HepG2 (cell line): ENCODE measurements around the gene EXOSC7. TPM values are rescaled to one million over a fixed set of nuclear protein-coding genes. Genes with fewer than 3 reads are reported as not detected.

ENCODE experiments used
- ATAC-seq: fragments of 200-7000 bp; cut with Tn5 transposase; 3 replicates; pipeline ENCODE4 v1.9.1; 2020; ENCODE audit warnings: mild to moderate bottlenecking, moderate library complexity
- BruUV-seq: library from RNA; stranded (reverse); fragments of 400-500 nt; replicated peaks from 2 replicates; lab custom pipeline; 2021; lab: Mats Ljungman, UMichigan
- CTCF ChIA-PET: fragments of 300-600 bp; formaldehyde crosslinking; extraction: SDS; loops from one replicate; lab custom pipeline; 2021; ENCODE audit warnings: low total read pairs, inconsistent platforms, low intra/inter-chr PET ratio; lab: Yijun Ruan, JAX
- POLR2A ChIA-PET: fragments of 350-600 bp; sonication (Branson Sonifier 250); formaldehyde crosslinking; loops from one replicate; lab custom pipeline; 2020; ENCODE audit warnings: antibody characterized with exemption, inconsistent platforms; lab: Yijun Ruan, JAX
- DNase-seq: peaks from one replicate; pipeline ENCODE4 v3.0.0-alpha.2; 2015; ENCODE audit warnings: low spot score
- FAIRE-seq: peaks from 3 replicates; lab custom pipeline; 2011; peaks lifted over from hg19 to GRCh38; lab: Jason Lieb, UNC
- H2AFZ ChIP-seq: one replicate; pipeline ENCODE4 v1.6.1; 2011; ENCODE audit warnings: low read length, inconsistent platforms
- H3K27ac ChIP-seq: fragments of 300-600 bp; 3 replicates; pipeline ENCODE4 v1.8.0; 2011; ENCODE audit warnings: mixed run types, mild to moderate bottlenecking, mixed read lengths, low read length, inconsistent platforms; ENCODE audit not compliant: insufficient read depth; ENCODE audit errors: extremely low read length
- H3K27me3 ChIP-seq, 2 experiments: fragments of 200-600 bp in 1 of 2; 2 replicates in 1 of 2; 3 replicates in 1 of 2; pipeline versions ENCODE4 v1.6.0 to v1.8.0; 2011; ENCODE audit warnings: low read length in 2 of 2, mild to moderate bottlenecking in 2 of 2, moderate library complexity in 2 of 2, inconsistent platforms in 1 of 2; ENCODE audit not compliant: insufficient read depth in 2 of 2, control insufficient read depth in 1 of 2
- H3K36me3 ChIP-seq, 2 experiments: fragments of 200-600 bp in 1 of 2; replicated peaks in 1 of 2; 2 replicates in 1 of 2; 3 replicates in 1 of 2; pipeline versions ENCODE4 v1.5.1 to v1.8.0; 2011; ENCODE audit warnings: low read length in 2 of 2, inconsistent platforms in 1 of 2; ENCODE audit not compliant: insufficient read depth in 2 of 2, control insufficient read depth in 1 of 2
- H3K4me1 ChIP-seq: 2 replicates; pipeline ENCODE4 v1.5.1; 2012; ENCODE audit warnings: low read length, inconsistent platforms; ENCODE audit not compliant: insufficient read depth
- H3K4me2 ChIP-seq: 2 replicates; pipeline ENCODE4 v1.6.0; 2011; ENCODE audit warnings: low read depth, low read length, inconsistent platforms
- H3K4me3 ChIP-seq, 3 experiments: fragments of 200-600 bp in 1 of 3; sonication (generic), shearing (Covaris generic) in 1 of 3; replicated peaks in 1 of 3; 2 replicates each; pipeline ENCODE4 v1.5.1; 2011 to 2016; ENCODE audit warnings: low read length in 3 of 3, inconsistent platforms in 2 of 3, low read depth in 2 of 3, mild to moderate bottlenecking in 2 of 3, control low read depth in 1 of 3, mixed read lengths in 1 of 3; ENCODE audit not compliant: insufficient read depth in 1 of 3
- H3K79me2 ChIP-seq: one replicate; pipeline ENCODE4 v1.6.1; 2011; ENCODE audit warnings: low read length, inconsistent platforms; ENCODE audit not compliant: insufficient read depth
- H3K9ac ChIP-seq: 2 replicates; pipeline ENCODE4 v1.6.0; 2011; ENCODE audit warnings: mild to moderate bottlenecking, low read depth, low read length, inconsistent platforms; ENCODE audit not compliant: insufficient read depth
- H3K9me3 ChIP-seq: 2 replicates; pipeline ENCODE4 v1.5.1; 2012; ENCODE audit warnings: mild to moderate bottlenecking, low read length
- H4K20me1 ChIP-seq: 2 replicates; pipeline ENCODE4 v1.6.0; 2011; ENCODE audit warnings: inconsistent platforms, mild to moderate bottlenecking, low read length, moderate library complexity; ENCODE audit not compliant: insufficient read depth
- GFI1 ChIP-seq: sonication (generic); formaldehyde crosslinking; IDR thresholded peaks from 2 replicates; pipeline ENCODE4 v1.5.0; 2020; ENCODE audit warnings: missing genetic modification reagents, mild to moderate bottlenecking, borderline replicate concordance
- PLRG1 ChIP-seq: fragments of 450-650 bp; conservative IDR thresholded peaks from 2 replicates; pipeline ENCODE4 v1.6.1; 2016
- SOX6 ChIP-seq, 2 experiments: fragments of 450-650 bp in 1 of 2; sonication (generic) in 1 of 2; formaldehyde crosslinking in 1 of 2; IDR thresholded peaks; 2 replicates each; pipeline versions ENCODE4 v1.4.0 to v1.6.1; 2017 to 2020; ENCODE audit warnings: antibody characterized with exemption in 1 of 2, mild to moderate bottlenecking in 1 of 2, missing genetic modification reagents in 1 of 2
- SRSF4 ChIP-seq: fragments of 200-400 bp; formaldehyde crosslinking; IDR thresholded peaks from one replicate; pipeline ENCODE4 v1.6.1; 2018; ENCODE audit warnings: mild to moderate bottlenecking, low read depth, low read length, moderate library complexity; ENCODE audit not compliant: poor library complexity, severe bottlenecking
- TARDBP ChIP-seq: sonication (generic); formaldehyde crosslinking; IDR thresholded peaks from 2 replicates; pipeline ENCODE4 v1.8.0; 2022; ENCODE audit warnings: mild to moderate bottlenecking, missing genetic modification reagents
- ZNF10 ChIP-seq: sonication (generic); formaldehyde crosslinking; IDR thresholded peaks from 2 replicates; pipeline ENCODE4 v1.4.0; 2020; ENCODE audit warnings: mild to moderate bottlenecking, low read depth, missing genetic modification reagents, borderline replicate concordance
- ZNF441 ChIP-seq: sonication (generic); formaldehyde crosslinking; IDR thresholded peaks from 2 replicates; pipeline ENCODE4 v1.7.0; 2021; ENCODE audit warnings: missing genetic modification reagents, borderline replicate concordance
- ZNF546 ChIP-seq: sonication (generic); formaldehyde crosslinking; conservative IDR thresholded peaks from 2 replicates; pipeline ENCODE4 v1.8.1; 2023; ENCODE audit warnings: mild to moderate bottlenecking, missing genetic modification reagents
- WGBS: methylation state at CpG from one replicate; pipeline ENCODE4 v1.1.6; 2017; ENCODE audit warnings: low lambda C conversion rate; 5-methylcytosine and 5-hydroxymethylcytosine counted together
- in situ Hi-C: cut with HindIII; loops from 2 replicates; pipeline ENCODE4 v1.10.0; 2017; ENCODE audit warnings: low pct_unique_long_range_greater_than_20kb; ENCODE audit not compliant: extremely low pct_ligation_motif_present
- intact Hi-C: fragments of 100-400 bp; cut with micrococcal nuclease; formaldehyde crosslinking; loops from one replicate; pipeline ENCODE4 v1.10.0; 2022; ENCODE audit not compliant: unreplicated experiment
- polyA plus RNA-seq, 8 experiments: library from polyadenylated mRNA; depleted of rRNA in 3 of 8; stranded (reverse) in 7 of 8; unstranded in 1 of 8; fragments of >200 nt; fragmentation: Illumina TruSeq in 4 of 8; extraction: Trizol in 4 of 8; gene quantifications; 2 replicates each; pipeline versions ENCODE4 v1.2.1 to v1.2.3, GENCODE V29; 2011 to 2016; ENCODE audit warnings: low read depth in 4 of 8, missing spikeins in 1 of 8, mixed read lengths in 1 of 8; ENCODE audit not compliant: insufficient read depth in 1 of 8
- total RNA-seq, 5 experiments: library from RNA; depleted of rRNA; stranded (reverse); fragments of >200 nt; fragmentation: Illumina TruSeq; extraction: Trizol; gene quantifications; 2 replicates each; pipeline ENCODE4 v1.2.3, GENCODE V29; 2016; ENCODE audit warnings: low read depth in 1 of 5

The EXOSC7 gene
- total and polyA plus RNA-seq, 2 of the 13 experiments (the other 11 are each of a cell fraction or from before 2014, with no cell fraction given): 68.3 to 74.7 TPM

GRCh38 chr3:45034612-45035252 lies 58.7 kb downstream of the EXOSC7 start:
- CTCF ChIA-PET: no interaction called here
- Histone ChIP-seq H3K27ac (no peak overlapping the region), H3K79me2 (no peaks in the 10 kb centered on the region), H3K4me1 (no peaks in the 10 kb centered on the region), H3K9ac (no peak overlapping the region), H3K36me3 (no peaks in the 10 kb centered on the region), H4K20me1 (no peaks in the 10 kb centered on the region), H3K4me3 (no peak overlapping the region), H3K4me2 (no peak overlapping the region), H2AFZ (no peak overlapping the region), H3K27me3 (peaks cover 0 to 24% of the 10 kb centered on the region in 2 experiments; a peak in 3 of 5 replicates), H3K9me3 (no peaks in the 10 kb centered on the region)
- intact Hi-C loops (loop anchor here (5.0 kb wide), 1 partner anchor 502 kb away; no protein-coding TSS in a partner anchor), in situ Hi-C loops (loop anchor here (5.0 to 25.0 kb wide), 2 partner anchors 178 to 453 kb away; no protein-coding TSS in a partner anchor)
- WGBS: 15% methylated on average over 3 of the region's 3 CpGs
- no peak for ATAC-seq
- FAIRE-seq: no peak
- POLR2A ChIA-PET: no interaction called here
- no TSS peak for BruUV-seq
- no peak for DNase-seq
- TF ChIP-seq SOX6 (IDR thresholded peaks at IDR 0.05) (no peak), SOX6 (CRISPR knock-in tag; IDR thresholded peaks at IDR 0.05) (no peak), TARDBP (CRISPR knock-in tag) (no peak), PLRG1 (no peak), ZNF10 (no peak), ZNF546 (CRISPR knock-in tag) (no peak), SRSF4 (no peak), ZNF441 (CRISPR knock-in tag) (no peak), GFI1 (CRISPR knock-in tag) (no peak)
